ENCODE results near the gene KCNF1. TPM values are rescaled to one million over a fixed set of nuclear protein-coding genes. Genes with fewer than 3 reads are reported as not detected.

The KCNF1 gene
- total RNA-seq, 4 donors from 2014 or later = not detected

GRCh38 chr2:10892796-10893350, 18.9 kb upstream of the KCNF1 start:
- peak in 1 of 2 donors; percentile 68 for DNase-seq (ENCODE audit: low spot score in 2 of 2)
- intact Hi-C loops (cut with DNase I; ENCODE audit: low total_unique reads) = no loop called here
- 75 to 88% methylated on average over 4 of the region's 5 CpGs for WGBS, 2 donors
- H3K4me3 ChIP-seq (ENCODE audit: low read depth, poor library complexity, severe bottlenecking) = no peak overlapping the region
- no peak for TF ChIP-seq POLR2A (IDR thresholded peaks at IDR 0.05)
- TF ChIP-seq, protein P1, sequence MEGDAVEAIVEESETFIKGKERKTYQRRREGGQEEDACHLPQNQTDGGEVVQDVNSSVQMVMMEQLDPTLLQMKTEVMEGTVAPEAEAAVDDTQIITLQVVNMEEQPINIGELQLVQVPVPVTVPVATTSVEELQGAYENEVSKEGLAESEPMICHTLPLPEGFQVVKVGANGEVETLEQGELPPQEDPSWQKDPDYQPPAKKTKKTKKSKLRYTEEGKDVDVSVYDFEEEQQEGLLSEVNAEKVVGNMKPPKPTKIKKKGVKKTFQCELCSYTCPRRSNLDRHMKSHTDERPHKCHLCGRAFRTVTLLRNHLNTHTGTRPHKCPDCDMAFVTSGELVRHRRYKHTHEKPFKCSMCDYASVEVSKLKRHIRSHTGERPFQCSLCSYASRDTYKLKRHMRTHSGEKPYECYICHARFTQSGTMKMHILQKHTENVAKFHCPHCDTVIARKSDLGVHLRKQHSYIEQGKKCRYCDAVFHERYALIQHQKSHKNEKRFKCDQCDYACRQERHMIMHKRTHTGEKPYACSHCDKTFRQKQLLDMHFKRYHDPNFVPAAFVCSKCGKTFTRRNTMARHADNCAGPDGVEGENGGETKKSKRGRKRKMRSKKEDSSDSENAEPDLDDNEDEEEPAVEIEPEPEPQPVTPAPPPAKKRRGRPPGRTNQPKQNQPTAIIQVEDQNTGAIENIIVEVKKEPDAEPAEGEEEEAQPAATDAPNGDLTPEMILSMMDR (IDR thresholded peaks at IDR 0.05) = no peak

DNA sequence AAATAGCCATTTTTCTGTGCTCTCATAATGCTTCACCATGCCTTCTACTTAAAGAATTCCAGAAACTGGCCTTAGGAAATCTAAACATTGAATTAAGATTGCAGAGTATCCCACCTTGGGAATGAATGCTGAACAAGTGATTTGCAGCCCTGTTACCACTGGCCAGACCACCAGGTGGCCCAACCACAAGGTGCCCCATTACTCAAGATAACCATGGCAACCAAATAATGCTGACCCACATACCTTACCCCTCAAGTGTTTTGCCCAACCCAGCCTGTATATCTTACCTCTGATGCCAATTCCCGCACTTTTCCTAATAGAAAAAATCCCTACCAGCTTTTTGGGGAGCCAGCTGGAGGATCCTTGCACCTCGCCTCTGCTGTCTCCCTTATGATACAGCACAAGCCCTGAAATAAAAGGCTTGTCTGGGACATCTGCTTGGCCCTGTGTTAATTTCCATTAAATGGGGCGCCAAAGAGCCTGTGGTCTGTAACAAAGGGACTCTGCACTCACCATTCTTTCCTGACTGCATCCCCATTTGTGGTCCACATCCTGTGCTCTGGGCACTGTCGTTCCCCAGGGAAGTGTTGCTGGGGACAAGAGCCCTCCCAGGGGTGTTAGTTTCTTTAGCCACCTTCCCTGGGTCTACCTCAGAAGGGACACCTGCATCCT, 17.3 kb upstream of the KCNF1 start:
- TF ChIP-seq, protein P1 (IDR thresholded peaks at IDR 0.05) = no peak
- TF ChIP-seq POLR2A (IDR thresholded peaks at IDR 0.05) = no peak
- 73 to 77% methylated on average over 4 of the region's 4 CpGs for WGBS, 2 donors
- DNase-seq (ENCODE audit: low spot score in 2 of 2) = peak in 1 of 2 donors; percentile 48

DNA sequence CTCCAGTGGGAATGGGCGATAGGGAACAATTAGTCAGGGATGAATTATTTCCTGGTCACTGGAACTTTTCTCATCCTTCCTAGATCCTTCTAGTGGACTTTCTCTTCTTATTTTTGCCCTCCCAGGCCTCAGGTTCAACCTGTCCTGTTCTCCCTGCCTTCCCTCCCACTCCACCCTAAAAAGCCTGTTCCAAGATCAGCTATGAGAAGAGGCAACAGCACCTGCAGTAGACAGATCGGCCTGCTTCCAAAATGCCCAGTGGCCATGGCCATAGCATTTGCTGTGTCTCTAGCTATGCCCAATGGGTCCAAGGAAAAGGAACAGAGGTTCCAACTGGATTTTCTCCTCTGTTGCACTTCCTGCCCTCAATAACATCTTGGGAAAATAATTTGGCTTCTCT, 16.5 kb upstream of the KCNF1 start:
- H3K4me3 ChIP-seq (ENCODE audit: low read depth, poor library complexity, severe bottlenecking) = no peak overlapping the region
- TF ChIP-seq POLR2A (IDR thresholded peaks at IDR 0.05) = no peak
- peak in 1 of 2 donors; percentile 52 for DNase-seq (ENCODE audit: low spot score in 2 of 2)
- intact Hi-C loops (cut with DNase I; ENCODE audit: low total_unique reads) = no loop called here
- WGBS, 2 donors = 85 to 94% methylated on average over 2 of the region's 2 CpGs

More for the DNA sequence above, 17.3 kb upstream of the KCNF1 start:
- no peak overlapping the region for H3K4me3 ChIP-seq (ENCODE audit: low read depth, poor library complexity, severe bottlenecking)
- intact Hi-C loops (cut with DNase I; ENCODE audit: low total_unique reads) = no loop called here

GRCh38 chr2:10897956-10898355, 13.8 kb upstream of the KCNF1 start:
- 87 to 88% methylated on average over 4 of the region's 4 CpGs for WGBS, 2 donors
- TF ChIP-seq, protein P1 (IDR thresholded peaks at IDR 0.05) = no peak
- no peak for TF ChIP-seq POLR2A (IDR thresholded peaks at IDR 0.05)
- intact Hi-C loops (cut with DNase I; ENCODE audit: low total_unique reads) = no loop called here
- peak in 1 of 2 donors; percentile 45 for DNase-seq (ENCODE audit: low spot score in 2 of 2)
- H3K4me3 ChIP-seq (ENCODE audit: low read depth, poor library complexity, severe bottlenecking) = no peak overlapping the region

GRCh38 chr2:10900216-10901109, 11.3 kb upstream of the KCNF1 start:
- TF ChIP-seq, protein P1 (IDR thresholded peaks at IDR 0.05) = no peak
- no peak for TF ChIP-seq POLR2A (IDR thresholded peaks at IDR 0.05)
- 89% methylated on average over 10 of the region's 10 CpGs for WGBS, 2 donors

More at GRCh38 chr2:10900216-10901109, 11.3 kb upstream of the KCNF1 start:
- no peak overlapping the region for H3K4me3 ChIP-seq (ENCODE audit: low read depth, poor library complexity, severe bottlenecking)
- DNase-seq (ENCODE audit: low spot score in 2 of 2) = peak in 1 of 2 donors; percentile 64
- intact Hi-C loops (cut with DNase I; ENCODE audit: low total_unique reads) = no loop called here
